Right hindlimb (tissue), 1 donor: Measurements from ENCODE around the gene SNX18.
"Not testable (repeated sequence)": the region's sequence is repeated elsewhere in the genome, so short reads cannot be mapped to it uniquely, and the experiment has no call there.

Experiments
- DNase-seq: peaks from one replicate; pipeline ENCODE4 v3.0.0-alpha.2; 2018

Gene SNX18

DNA sequence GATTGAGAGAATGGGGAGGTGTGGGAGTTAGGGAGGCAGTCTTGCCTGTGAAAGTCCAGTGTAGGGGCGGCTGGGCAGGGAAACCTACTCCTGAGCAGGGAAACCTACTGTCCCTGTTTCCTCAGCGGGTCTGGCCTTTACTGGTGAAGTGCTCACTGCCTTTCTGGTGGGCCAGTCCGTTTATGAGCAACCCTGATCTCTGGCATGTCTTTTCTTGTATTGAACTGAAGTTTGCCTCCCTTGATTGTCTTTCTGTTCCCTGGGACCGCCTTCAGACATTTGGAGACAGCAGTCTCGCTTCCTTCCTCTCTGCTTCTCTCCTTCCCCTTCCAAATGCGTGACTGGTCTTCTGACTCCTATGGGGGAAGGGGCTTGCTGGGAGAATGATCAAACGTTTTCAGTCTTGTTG lies 2.9 kb downstream of the SNX18 start:
- peak; percentile 51 for DNase-seq

- DNase-seq, result no peak
Observed at GRCh38 chr5:54520940-54521339, 3.4 kb downstream of the SNX18 start.

GRCh38 chr5:54521856-54522479 lies 4.4 kb downstream of the SNX18 start:
- DNase-seq, result no peak

DNA sequence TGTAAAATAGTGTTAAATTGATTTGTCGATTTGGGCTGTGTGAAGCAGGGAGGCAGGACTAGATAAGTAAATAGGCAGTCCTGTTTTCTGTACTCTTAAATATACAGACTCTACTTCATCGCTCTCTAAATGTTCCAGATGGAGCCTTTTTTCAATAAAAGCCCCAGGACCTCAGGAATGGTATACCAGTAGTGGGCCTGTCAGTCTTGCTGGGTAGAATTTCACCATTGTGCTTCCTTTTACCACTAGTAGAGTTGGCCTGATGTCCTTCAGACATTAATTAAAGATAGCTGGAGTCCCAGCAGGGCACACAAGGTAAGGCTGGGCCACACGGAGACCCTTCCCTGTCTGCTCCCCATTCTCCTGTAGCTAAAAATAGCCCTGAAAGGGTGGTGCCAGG lies 6.0 kb downstream of the SNX18 start:
- no peak for DNase-seq

DNA sequence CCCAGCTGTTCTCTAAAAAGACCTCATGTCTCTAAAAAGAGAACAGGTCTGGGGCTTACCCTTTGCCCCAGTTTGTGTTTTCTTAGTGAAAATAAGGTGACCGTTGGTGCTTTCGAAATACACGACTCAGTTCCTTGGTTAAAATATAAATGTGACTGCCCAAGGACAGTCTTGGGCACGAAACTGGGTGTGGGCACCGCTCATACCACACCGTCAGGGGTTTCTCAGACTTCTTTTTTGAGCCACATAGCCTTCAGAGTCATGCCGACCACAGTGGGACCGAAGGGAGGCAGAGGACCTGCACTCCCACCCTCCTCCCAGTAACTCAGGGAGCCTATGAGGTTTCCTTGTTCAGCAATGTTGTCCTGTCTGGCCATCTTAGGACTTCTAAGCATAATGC lies 6.5 kb downstream of the SNX18 start:
- no peak for DNase-seq

- no peak for DNase-seq
Observed at GRCh38 chr5:54524704-54525103, 7.1 kb downstream of the SNX18 start.

DNA sequence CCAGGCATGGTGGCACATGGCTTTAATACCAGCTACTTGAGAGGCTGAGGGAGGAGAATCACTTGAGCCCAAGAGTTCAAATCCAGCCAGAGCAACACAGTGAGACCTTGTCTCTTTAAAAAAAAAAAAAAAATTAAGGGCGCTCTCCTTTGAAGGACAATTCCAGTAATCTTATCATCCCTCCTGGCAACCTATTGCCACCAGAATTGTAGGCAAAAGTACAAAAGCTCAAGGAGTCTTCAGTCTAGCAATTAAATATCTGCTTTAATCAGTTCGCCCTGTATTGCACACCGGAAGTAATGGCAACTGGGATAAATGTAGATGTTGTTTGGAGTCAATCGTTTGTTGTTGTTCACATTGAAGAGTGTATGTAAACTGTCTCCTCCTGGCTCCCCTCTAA lies 7.7 kb downstream of the SNX18 start:
- no peak for DNase-seq

DNA sequence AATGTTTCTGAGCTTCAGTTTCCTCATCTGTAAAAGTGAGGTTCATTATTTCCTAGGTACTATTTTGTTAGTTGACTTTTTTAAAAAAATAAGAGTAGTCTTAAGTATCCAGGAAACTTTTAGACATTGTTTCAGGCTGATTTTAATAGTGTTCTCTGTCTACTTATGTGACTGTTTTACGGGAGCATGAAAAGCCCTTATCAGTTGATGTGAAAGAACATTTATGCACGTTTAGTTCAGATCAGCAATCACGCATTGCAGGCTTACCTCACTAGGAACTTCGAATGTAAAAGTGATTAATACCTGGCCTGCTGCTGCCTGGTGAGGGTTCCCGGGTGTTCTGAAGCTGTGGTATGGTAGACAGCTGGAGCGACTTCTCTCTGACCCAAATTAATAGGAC lies 8.1 kb downstream of the SNX18 start:
- DNase-seq, result no peak

DNA sequence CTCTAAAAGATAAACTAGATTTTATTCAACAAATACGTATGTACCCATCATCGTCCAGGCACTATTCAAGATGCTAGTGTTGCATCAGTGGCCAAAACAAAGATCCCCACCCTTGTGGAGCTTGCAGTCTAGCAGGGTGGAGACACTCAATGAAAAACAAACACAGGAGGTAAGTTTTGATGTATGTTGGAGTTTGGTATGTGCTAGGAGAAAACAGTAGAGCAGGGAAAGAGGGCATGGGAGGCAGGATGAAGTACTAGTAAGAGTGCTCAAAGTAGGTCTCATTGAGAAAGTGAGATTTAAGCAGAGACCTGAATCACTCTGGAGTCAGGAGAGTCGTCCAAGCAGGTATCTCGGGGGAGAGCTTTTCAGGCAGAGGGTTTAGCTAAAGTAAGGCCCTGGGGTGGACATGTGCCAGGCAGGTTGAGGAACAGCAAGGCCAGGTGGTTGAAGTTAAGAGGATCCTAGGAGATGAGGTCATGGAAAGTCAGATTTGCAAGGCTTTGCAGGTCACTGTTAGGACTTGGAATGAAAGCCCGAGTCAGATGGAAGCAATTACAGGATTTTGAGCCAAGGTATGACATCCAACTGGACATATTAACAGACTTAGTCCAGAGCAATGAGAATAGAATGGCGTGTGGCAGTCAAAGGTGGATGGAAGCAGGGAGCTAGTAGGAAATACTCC lies 9.2 kb downstream of the SNX18 start:
- DNase-seq, result peak; percentile 57

DNA sequence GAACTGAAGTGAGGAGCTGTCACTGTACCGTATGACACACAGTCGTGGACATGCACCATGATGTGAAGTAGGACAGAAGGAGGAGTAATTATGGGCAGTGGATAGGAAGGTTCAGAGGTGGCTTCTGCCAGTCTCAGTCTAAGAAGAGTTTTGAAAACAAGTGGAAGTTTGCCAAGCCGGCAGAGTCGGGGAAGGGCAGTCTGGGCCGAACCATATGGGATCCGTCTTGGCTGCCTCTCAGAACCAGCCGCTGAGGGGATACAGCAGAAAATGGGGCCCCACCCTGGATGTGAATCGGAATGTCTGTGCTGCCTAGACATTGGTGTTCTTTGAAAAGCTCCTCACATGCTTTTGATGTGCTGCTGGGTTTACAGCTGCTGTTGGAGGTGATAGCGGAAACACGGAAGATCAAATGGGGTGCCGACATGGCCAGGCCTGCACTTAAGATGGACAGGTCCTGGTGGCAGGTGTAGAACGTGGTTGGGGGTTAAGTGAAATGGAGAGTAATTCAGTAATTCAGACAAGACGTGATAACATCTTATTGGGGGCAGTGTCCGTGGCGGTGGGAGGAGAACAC lies 11.2 kb downstream of the SNX18 start:
- no peak for DNase-seq

GRCh38 chr5:54529565-54529964 lies 12.0 kb downstream of the SNX18 start:
- no peak for DNase-seq

GRCh38 chr5:54531546-54531945 lies 14.0 kb downstream of the SNX18 start:
- DNase-seq, result no peak

- DNase-seq, result peak; percentile 39
Observed at GRCh38 chr5:54533541-54534190, 16.1 kb downstream of the SNX18 start.

GRCh38 chr5:54534191-54535004 lies 16.8 kb downstream of the SNX18 start:
- no peak for DNase-seq

DNA sequence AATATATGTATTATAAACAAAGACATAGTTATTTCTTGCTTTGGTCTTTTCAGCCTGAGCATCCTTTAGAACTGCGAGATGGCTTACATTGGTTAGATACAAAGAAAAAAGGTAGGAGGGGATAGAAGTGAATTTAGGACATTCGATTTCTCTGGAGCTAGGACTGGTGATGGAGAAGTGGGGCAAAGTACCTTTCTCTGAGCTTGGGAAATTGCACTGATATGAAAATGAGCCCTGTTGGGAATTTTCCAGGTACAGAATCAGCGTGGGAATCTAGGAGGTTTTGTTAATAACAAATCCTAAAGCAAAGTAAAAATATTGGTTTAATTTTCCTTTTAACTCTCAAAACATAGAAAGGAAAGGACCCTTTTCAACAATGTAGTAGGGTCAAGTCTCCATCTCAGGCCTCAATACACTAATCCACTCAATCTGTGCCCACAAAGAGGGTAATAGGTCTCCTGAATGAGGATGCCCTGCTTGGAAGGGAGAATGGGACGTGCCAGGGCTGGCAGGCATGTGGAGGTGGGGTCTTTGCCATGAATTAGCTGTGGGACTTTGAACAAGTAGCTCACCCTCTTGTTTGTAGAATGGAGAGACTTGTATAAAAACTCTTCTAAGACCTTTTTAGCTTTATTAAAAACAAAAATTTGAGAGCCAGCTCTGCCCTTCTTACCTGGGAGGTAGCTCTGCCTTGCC lies 17.7 kb downstream of the SNX18 start:
- DNase-seq, result no peak

GRCh38 chr5:54536375-54536774 lies 18.8 kb downstream of the SNX18 start:
- not testable (repeated sequence) for DNase-seq

GRCh38 chr5:54536861-54537260 lies 19.3 kb downstream of the SNX18 start:
- not testable (repeated sequence) for DNase-seq

DNA sequence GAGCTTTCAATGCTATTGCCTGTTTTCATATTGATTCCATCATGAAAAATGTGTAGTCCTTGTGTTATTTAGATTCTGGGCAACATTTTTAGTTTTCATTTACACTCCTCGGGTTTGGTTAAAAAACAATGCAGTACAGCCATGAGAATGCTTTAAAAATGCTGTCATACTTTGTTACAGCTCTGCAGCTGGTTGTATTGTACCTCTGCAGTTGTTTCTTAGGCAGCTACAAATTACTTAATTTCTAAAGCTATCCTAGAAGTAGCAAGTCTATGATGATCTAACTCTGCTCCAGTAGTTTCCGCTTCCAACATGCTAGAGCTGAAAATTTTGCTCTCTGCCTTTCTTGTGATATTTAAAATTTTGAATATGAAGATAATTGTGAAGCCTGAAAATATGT lies 20.2 kb downstream of the SNX18 start:
- DNase-seq, result no peak

GRCh38 chr5:54538156-54538555 lies 20.6 kb downstream of the SNX18 start:
- no peak for DNase-seq

DNA sequence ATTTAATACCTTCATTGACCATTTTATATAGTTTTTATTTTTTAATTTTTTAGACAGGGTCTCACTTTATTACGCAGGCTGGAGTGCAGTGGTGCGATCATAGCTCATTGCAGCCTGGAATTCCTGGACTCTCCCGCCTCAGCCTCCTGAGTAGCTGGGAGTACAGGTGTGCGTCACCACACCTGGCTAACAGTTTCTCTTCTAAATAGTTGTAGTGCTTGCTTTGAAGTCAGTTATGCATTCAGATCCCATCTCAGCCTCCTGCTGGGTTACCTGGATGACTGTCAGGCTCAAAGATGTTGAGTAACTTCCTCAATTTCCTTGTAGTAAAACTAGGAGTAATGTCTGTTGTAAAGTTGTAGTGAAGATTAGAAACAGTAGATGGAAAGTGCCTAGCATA lies 21.4 kb downstream of the SNX18 start:
- DNase-seq, result no peak

GRCh38 chr5:54540286-54540685 lies 22.7 kb downstream of the SNX18 start:
- DNase-seq, result no peak
